HuH-7 (cell line): ENCODE measurements around the gene SEMA6D.
"Not testable (repeated sequence)": the region's sequence is repeated elsewhere in the genome, so short reads cannot be mapped to it uniquely, and the experiment has no call there.

Experiments
- DNase-seq: peaks from one replicate; pipeline ENCODE4 v3.0.0; 2011; ENCODE audit warnings: low spot score

The SEMA6D gene

DNA sequence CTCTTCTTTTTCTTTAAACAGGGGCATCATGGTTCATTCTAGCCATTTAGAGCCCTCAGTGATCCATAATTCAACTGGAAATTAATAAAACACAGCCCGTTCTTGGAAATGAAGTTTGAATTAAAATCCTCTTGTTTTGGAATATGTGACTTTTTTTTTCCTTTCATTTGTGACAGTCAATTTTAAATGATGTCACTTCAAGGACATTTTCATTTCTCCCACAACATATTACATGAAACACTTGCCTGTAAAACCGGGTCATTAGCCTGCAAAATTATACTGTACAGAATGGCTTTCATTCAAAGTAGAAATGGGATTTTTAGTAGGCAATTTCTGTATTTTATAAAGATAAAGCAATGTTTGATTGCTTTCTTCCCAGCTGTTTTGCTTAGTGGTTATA, 789 bp upstream of the SEMA6D start:
- DNase-seq, result no peak

DNA sequence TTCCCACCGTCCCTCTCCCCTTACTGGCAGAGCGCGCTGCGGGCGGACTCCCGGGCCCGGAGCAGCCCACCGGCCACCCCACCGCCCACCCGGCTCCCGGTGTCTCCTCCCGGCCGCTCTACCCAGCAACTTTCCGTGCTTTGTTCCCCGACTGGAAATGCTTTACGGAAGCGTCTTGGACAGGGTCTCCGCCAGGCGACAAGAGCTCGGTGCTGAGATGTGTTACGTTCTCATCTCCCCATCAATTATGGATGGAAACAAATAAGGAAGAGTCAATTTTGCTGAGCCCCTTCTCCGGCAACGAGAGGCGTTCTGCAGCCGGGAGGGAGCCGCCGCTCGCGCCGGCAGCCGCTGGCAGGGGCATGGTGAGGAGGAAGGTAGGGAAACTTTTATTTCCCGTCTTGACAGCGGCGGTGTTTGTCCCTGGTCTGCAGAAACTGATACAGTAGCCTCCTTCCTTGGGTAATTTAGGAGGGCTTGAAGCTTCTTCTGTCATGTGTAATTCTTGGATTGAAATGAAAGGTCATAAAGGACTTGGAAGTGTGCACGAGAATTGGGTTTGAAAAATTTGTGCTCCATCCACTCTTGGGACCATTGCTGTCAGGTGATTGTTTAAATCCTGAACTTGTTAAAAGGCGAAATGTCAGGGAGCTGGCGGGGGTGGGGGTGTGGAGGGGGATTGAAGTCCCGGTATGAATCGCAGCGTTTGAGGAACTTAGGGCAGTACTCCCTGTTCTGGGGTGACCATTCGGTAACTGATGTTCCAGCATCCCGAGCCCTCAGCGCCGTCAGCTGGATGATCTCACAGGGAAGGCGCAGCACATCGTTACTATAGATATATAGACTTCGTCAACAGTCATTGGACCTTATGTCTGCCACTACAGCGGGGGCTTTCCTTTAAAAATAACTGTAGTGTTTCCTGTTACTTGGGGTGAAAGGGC, 1.5 kb downstream of the SEMA6D start:
- no peak for DNase-seq

DNA sequence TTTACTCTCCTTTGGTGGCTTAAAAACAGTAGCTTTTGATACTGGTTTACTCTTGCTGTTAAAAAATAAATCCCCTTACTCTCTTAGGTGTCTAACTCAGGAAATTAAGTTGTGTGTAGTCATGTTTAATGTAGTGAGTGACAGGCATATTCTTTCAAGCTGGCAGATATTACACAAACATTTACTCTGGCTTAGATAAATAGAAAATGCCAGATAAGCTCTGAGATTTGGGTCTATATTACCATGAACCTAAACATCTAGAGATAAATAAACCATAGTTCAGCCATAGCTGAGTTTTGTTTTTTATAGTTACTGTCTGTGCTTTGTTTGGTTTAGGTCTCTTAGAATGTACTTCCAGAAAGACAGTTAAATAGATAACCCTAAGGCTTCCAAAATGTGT, 2.4 kb downstream of the SEMA6D start:
- peak; percentile 23 for DNase-seq

DNA sequence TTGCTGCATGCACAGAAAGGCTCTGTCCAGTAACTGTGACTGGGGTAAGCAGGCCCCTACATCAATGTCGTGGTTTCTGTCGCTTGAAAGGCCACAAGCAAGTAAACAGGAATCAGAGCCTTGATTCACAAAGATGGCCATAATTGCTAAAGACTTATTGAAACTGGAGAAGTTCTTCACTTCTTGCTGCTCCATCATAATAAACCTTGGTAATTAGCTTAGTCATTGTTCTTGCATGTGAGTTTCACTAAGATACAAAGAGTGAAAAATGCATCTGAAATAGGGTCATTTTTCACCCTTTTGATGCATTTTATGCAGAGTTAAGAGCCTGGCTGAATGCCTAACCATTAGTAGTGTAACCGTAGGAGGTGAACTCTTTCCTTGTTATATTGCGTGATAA, 3.2 kb downstream of the SEMA6D start:
- DNase-seq, result no peak

DNA sequence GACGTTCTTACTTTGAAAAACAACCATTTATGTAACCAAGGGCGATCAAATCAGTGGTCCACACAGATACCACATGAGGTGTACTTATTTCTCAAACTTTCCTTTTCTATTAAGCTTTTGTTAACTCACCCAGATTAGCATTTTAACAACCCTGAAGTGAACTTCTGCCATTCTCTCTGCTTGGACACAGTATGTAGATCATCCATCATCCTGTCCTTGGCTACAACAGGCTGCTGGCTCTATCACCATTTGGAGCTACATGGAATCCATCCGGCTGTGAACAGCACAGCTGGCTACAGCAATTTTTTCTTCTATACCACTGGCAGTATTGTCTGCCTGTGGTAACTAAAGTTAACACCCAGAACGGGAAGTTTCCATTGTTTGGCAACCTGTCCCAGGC, 4.4 kb downstream of the SEMA6D start:
- no peak for DNase-seq

DNA sequence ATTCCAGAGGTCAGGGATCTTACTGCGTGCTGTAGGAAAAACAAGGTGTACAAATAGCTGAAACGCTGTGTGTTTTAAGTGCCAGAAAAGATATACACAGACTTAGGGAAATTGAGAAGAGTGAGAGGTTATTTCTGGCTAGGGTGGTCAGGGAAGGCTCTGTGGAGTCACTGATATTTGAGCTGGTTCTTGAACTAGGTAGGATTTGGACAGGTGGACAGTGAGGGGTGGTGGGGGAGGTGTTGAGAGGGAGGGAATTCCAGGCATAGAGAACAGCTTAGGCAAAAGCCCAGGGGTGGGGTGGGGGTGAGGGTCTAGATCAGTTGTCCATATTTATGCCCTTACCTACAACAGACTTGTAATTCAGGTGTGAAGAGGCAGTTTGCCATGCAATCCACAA, 7.0 kb downstream of the SEMA6D start:
- no peak for DNase-seq

DNA sequence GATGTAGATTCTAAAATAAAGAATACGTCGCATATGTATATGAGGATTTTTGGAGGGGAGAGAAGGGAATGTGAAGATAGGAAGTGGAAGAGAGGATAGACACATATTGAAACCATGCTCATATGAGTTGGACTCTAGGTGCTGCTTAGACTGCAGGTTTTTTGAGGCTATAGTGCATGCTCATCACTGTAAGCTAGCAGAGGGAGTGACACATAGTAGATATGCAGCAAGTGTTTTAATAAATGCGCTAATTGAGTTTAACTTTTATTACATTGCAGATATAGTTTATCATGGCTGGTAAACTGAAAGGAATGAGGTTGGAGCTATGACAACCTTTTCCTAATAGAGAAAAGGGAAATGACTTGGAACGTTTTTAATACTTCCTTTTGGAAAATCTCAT, 7.7 kb downstream of the SEMA6D start:
- DNase-seq, result no peak

DNA sequence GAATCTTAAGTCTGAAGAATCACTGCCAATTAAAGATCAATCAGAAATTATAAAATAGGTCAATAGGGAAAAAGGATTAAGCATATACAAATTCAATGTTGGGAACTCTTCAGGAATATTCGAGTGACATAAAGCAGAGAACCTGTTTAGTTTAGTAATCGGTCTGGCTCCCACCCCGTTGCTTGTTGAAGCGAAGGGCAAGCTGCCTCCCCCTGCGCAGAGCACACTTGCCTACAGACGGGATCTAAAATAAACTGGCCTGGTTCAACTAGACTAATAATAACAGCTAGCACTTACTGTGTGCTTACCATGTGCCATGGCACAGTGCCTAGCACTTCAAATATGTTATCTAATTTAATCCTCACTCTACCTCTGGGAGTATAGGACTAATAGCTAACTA, 8.6 kb downstream of the SEMA6D start:
- DNase-seq, result no peak

DNA sequence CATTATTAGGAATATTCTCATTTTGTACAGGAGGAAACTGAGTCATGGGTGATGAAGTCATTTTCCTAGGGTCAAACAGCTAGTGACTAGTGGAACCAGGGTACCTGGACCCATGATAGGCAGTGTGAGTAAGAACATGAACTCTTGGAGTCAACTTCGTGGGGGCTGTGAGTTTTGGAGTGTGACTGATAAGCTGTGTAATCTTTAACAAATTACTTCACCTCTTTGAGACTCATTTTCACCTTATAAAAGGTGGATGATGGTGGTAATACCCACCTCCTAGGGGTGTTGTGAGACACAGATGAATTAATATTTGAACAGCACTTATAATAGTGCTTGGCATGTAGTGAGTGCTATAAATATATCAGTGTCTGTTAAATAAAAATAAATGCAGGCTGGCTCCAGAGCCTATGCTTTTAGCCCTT, 9.1 kb downstream of the SEMA6D start:
- DNase-seq, result no peak

DNA sequence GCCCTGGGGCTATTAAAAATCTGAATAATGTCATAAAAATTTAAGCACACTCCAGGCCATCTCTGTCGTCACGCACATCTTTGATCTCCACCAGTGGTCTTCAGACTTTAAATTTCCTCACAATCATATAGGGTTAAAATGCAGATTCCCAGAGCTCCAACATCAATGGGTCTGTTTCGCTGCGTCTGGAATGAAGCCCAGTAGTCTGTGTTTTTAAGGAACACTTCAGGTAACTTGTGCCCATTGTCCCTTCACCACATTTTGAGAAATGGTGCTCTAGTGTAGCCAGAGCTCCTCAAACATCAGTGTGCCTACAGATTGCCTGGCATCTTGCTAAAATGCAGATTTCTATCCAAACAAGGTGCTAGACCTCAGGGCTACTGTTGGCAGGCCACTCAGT, 9.8 kb downstream of the SEMA6D start:
- no peak for DNase-seq

DNA sequence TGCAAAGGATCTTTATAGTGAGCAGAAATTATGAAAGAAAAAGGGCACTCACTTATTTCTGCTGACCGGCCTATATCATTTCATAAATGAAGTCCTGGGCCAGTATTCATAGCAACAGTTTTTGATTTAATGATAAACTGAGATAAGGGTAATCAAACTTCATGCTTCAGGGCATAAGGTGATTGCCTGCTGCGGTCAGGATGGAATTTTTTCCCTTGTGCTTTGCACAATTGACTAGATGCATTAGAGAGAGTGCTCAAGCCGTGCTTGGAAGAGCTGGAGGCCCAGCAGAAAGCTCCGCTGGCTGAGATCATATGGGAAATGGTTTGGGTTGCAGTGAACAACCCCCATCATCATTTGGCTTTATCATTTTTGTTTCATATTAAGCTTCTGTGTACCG, 10.4 kb downstream of the SEMA6D start:
- DNase-seq, result no peak

DNA sequence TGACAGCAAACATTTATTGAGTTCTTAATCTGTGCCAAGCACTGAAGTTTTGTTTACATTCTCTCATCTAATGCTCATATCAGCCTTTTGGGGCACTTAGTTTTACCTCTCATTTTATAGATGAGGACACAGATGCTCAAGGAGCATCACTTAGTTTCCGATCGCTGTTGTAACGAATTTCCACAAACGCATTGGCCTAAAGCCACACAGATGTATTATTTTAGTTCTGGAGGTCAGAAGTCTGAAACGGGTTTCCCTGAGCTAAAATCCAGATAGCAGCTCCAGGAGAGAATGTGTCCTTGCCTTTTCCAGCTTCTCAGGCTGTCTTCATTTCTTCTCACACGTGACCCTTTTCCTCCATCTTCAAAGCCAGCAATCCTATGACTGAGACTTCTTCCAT, 11.1 kb downstream of the SEMA6D start:
- DNase-seq, result no peak

DNA sequence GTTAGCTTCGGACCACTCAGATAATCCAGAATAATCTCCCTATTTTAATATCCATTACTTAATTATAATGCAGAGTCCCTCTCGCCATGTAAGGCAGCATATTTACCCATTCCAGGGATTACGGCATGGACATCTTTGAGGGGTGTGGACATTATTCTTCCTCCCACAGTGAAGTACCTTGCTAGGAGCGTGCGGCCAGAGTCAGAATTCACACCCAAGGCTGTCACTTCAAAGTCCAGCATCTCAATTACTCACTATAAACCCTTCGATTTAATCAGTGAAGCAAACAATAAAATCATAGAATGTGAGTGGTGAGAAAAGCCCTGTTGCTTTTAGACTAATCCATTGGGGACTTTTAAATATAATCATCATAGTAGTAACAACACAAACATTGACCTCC, 11.6 kb downstream of the SEMA6D start:
- DNase-seq, result no peak

DNA sequence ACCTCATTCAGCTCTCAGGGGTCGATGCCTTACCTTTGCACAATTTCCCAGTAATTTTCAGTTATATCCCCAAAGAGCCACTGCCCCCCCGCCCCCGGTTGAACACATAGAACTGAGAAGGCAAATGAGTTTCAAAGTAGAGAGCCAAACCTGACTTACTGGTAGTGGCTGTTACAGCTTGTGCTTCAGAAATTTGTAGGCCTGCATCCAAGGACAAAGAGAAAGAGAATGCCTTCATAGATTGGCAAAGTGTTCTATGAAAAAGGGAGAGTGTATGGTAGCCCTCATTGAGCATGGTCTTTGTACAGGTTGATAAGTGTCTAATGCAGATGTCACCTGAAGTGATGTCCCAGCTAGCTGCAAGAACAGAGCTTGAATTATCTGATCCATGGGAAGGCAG, 13.9 kb downstream of the SEMA6D start:
- no peak for DNase-seq

DNA sequence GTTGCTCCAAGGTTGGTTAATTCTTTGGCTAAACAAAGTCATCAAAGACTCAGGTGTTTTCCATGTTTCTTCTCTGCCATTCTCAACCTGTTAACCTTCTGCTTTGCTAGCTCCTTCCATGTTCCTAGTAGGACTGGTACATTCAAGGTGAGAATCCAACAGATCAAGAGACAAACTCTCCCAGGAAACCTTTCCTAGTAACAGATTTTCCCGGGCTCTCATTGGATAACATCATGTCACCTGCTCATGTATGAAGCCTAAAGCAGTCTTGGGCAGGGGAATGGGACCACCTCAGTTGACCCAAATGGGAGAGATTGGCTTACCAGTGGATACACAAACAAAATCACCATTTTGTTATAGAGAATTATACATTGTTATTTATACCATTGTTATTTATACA, 14.9 kb downstream of the SEMA6D start:
- no peak for DNase-seq

DNA sequence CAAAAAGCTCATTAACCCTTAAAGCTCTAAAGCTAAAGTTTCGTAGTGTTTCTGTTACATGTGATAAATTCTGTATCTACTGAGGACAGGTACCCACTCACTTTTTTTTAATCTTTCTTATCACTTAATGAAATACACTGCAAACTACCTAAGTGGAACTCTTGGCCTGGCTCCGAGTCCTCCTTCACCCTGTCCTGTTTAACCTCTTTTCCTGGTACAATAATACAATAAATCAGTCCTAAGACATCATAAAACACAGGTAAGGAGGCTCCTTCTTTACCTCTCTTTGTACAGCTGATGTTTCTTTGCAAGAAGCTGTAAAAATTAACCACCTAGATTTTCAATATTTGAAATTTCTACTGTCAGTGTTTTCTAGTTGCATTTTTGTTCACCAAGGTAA, 15.8 kb downstream of the SEMA6D start:
- DNase-seq, result no peak

DNA sequence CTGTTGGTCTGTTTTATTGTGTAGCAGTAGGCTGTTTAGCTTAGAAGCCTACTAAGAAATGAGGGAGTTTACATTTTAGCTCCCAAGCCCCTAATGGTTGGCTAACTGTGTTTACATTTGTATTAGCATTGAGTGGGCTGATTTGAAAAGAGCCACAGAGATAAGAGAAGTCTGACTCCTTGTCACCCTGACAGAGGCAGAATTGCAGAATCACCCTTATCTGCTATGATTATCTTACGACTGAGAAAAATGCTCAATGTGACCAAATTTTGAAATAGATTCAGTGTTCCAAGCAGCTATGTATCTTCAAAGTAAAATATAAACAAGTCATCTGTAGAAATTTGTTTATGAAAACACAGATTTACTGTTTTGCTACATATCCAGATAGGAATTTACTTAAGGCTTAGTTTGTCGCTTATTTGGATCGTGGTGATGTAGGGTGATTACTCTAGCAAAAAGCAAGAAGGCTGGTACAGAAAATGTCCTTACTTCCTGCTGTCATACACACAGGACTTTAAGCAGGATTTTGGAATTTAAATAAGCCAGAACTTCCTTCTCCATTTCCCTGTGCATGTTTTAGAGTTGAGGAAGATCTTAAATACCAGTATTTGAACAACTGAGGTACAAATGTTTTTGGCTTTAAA, 19.0 kb downstream of the SEMA6D start:
- DNase-seq, result no peak

DNA sequence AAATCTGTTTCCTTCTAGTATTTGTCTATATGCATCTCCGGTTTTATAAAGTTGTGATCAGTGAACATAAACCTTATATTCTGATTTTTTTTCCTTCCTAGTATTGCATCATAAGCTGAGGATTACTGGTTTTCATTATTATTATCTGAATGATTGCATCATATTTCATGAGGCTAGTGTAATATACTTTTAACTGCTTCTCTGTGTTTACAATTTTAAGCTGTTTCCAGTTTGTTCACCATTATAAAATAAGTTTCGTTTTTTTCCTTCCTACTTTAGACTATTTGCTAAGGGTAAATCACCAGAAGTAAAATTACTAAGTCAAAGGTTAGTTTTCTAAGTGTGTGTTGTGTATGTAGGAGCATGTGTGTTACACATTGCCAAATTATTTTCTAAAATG, 20.2 kb downstream of the SEMA6D start:
- DNase-seq, result no peak

DNA sequence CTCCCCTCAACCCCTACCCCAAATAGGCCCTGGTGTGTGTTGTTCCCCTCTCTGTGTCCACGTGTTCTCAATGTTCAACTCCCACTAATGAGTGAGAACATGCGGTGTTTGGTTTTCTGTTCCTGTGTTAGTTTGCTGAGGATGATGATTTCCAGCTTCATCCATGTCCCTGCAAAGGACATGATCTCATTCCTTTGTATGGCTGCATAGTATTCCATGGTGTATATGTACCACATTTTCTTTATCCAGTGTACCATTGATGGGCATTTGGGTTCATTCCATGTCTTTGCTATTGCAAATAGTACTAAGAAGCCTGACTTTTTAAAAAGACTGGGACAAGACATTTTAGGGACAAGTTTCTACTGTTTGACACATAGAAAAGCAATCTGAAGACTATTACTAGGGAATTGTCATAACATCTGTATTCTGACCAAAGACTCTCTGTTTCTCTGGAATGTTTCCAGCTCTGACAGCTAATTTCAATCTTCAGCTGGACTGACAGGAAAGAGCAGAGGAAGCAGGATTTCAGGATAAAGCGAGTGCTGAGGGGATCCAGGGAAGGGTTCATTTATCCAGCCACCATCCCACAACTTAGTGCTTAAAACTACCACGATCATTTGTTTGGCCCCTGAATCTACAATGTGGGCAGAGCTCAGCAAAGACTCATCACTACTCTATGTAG, 21.0 kb downstream of the SEMA6D start:
- DNase-seq, result not testable (repeated sequence)

DNA sequence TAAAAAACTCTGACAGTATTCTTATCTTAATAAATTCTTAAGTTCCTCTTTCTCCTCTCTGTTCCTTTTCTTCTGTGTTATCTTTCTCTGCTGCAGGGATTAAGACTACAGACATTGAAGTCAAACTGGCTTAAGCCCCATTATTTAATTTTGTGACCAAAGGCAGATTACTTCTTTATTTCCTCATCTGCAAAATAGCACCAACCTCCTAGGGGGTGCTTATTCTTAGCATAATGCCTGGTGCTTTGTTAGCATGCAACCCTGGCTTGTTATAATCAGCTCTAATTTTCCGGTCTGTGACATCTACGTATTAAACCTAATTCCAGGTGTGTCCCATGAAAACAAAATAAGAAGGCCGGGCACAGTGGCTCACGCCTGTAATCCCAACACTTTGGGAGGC, 23.8 kb downstream of the SEMA6D start:
- no peak for DNase-seq

DNA sequence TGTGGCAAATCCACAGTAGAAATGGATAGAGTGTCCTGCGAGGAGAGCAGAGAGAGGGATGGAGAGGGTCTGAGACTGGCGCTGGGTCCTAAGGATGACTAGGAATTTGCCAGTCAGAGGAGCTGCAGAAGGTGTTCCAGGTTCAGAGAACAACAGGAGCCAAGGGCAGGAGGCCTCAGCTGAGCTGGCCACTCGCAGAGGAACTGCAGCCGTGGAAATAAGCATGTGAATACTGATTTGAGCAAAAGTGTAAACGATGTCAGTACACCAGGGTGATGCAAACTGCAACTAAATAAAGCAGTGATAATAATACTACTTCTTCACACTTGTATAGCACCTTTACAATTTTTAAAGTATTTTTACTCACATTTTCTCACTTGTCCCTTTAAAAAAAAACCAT, 24.6 kb downstream of the SEMA6D start:
- DNase-seq, result no peak

DNA sequence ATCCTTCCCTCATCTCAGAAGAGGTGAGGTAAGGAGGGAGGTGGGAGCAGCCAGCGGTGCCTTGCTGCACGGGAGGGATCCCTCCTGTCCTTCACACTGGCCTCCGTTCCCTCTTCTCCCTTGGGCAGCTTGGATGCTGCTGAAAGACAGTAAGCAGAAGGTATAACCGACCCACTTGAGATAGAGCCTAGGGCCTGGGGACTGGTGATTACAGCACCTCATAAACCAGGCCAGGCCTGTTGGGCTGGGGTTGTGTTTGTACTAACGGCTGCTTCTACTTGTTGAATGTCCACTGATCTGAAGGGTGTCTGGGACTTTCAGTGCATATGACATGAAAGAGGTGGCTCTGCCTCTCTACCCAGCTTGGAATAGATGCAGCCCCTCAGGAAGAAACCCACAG, 25.0 kb downstream of the SEMA6D start:
- no peak for DNase-seq

DNA sequence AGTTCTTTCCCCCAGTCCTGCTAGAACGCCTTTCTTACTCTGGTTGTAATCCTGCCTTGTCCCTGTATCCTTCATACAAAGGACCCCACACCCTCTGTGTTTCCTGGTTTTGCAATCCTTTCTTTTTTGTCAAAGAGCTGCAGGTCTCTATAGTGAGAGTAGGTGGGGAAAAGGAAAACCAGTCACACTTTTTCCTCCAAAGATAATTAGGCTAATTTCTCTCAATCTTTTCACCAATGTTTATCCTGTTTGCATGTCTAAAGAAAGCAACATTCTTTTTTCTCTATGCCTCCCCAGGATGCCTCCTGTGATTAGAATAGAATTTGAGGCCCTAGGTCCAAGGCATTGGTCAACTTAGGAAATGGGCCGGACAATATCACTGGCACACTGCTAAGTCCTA, 25.4 kb downstream of the SEMA6D start:
- no peak for DNase-seq
